D721Med (cell line): Measurements from ENCODE around the gene DISP2.
A peak's percentile ranks its signal among the peaks of the same experiment; 100 is the strongest.

Source experiments
- DNase-seq: peaks from one replicate; pipeline ENCODE4 v3.0.0; 2011; ENCODE audit warnings: low spot score; ENCODE audit not compliant: insufficient read length
- FAIRE-seq: peaks from 2 replicates; lab custom pipeline; 2011; peaks lifted over from hg19 to GRCh38; lab: Jason Lieb, UNC
- TF ChIP-seq, protein P1 (sequence below): IDR thresholded peaks from 2 replicates; pipeline ENCODE4 v1.5.1; 2012; ENCODE audit warnings: mild to moderate bottlenecking, control low read depth; ENCODE audit not compliant: insufficient read depth; ENCODE audit errors: missing control alignments

The DISP2 gene

DNA sequence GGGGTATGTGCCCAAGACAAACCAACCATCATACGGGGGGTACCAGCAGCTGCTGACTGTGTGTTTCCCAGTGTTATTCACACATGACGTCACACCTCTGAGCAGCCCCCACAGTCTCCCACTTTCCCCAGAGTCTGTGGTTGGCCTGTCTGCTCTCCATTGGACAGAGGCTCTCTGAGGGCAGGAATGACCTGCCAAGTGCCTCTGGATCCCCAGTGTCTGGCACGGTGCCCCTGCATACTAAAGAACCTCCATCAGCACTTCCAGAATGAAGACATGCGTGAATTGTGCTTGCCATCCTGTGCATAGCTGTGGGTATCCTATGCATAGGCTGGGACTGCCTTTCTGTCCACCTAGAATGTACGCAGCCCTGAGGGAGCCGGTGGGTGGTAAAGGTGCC, 13.8 kb upstream of the DISP2 start:
- FAIRE-seq = no peak
- TF ChIP-seq, protein P1, sequence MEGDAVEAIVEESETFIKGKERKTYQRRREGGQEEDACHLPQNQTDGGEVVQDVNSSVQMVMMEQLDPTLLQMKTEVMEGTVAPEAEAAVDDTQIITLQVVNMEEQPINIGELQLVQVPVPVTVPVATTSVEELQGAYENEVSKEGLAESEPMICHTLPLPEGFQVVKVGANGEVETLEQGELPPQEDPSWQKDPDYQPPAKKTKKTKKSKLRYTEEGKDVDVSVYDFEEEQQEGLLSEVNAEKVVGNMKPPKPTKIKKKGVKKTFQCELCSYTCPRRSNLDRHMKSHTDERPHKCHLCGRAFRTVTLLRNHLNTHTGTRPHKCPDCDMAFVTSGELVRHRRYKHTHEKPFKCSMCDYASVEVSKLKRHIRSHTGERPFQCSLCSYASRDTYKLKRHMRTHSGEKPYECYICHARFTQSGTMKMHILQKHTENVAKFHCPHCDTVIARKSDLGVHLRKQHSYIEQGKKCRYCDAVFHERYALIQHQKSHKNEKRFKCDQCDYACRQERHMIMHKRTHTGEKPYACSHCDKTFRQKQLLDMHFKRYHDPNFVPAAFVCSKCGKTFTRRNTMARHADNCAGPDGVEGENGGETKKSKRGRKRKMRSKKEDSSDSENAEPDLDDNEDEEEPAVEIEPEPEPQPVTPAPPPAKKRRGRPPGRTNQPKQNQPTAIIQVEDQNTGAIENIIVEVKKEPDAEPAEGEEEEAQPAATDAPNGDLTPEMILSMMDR = no peak
- no peak for DNase-seq

DNA sequence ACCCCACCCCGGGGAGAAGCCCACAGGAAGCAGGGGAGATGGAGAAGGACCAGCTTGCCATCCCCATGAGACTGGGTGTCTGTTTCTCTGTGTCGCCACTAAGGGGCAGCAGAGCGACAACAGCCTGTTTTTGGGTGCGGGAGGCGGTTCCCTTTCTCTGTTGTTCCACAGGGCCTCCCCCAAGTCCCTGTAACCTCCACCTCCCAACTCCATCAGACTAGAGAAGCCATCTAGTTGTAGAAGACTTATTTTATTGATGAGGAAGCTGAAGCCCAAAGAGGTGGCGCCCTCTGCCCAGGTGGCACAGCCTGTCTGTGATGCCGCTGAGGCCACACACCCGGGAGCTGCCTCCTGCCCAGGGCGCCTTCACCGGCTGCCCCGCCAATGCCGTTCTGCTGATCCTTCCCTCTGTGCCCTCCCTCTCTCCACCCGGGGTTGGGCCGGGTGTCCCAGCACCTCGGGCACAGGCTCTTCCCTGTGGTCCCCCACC, 13.3 kb upstream of the DISP2 start:
- TF ChIP-seq, protein P1 = peak; percentile 65
- FAIRE-seq (no peak), DNase-seq (peak; percentile 65)

DNA sequence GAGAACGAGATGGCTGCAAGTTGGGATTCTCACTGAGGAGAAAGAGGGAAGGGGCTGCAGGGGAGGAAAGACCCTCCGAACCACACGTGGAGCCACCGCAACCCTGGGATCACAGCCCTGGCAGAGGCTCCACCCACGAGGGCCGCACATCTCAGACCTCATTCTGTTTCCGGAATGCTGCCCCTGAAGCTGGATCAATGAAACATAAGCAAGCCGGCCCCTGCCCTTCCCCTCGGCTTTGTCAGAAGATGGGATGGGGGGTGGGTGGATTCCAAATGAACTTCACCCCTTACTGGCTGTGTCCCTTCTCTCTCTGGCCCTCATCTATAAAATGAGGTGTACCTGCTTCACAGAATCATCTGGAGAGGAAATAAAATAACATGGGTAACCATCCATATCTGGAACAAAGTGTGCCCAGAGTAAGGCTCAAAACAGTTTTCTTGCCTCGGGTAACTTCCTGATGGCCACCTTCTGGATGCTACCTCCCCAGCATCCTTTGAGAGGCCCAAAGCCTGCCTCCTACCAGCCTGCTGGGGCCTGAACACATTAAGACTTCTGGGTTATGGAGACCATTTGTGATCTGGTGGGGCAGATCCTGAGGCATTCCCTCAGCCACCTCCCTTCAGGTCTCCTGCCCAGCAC, 12.7 kb upstream of the DISP2 start:
- DNase-seq (no peak), FAIRE-seq (no peak)
- TF ChIP-seq, protein P1 = no peak

GRCh38 chr15:40345867-40346578, 12.0 kb upstream of the DISP2 start:
- no peak for DNase-seq
- no peak for FAIRE-seq

GRCh38 chr15:40346579-40347558, 11.2 kb upstream of the DISP2 start:
- FAIRE-seq (no peak), DNase-seq (no peak)
- TF ChIP-seq, protein P1 = no peak

More at GRCh38 chr15:40345867-40346578, 12.0 kb upstream of the DISP2 start:
- TF ChIP-seq, protein P1 = no peak

DNA sequence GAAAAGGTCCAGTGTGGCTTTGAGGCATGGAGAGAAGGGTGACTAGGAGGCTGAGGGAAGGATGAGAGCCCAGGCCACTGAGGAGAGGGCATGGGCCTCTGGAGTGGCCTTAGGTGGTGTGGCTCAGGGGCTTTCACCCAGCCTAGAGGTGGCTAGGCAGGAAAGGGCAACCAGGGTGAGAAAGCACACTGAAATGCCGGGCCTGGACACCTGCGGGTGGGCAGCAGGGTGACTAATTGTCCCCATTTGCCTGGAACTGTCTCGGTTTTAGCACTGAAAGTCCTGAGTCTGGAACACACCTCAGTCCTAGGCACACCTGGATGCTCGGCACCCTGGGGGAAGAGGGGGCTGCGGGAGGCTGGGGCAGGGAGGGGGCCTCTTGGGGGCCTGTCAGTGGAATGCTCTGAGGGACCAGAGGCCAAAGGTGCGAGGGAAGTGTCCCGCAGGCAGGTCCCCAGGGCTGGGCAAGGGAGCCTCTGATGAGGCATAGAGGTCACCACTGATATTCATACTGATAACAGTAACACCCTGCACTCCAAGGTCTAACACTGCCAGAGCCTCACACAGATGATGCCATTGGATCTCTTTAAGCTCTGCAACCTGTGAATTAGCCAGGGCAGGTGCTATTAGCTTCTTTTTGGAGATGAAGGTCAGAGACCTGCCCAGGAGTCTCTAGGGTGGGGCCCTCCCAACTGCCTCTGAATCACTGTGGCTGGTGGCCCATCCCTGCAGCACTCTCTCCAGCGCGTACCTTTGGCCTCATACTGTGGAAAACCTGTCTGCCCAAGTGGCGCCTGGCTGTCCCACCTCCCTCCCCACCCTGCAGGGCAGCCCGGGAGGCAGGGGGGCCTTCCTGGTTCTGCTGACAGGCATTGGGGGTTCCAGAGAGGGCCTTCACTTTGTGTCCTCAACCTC, 10.2 kb upstream of the DISP2 start:
- DNase-seq (no peak), FAIRE-seq (no peak)
- TF ChIP-seq, protein P1 = no peak
